T1000 (cell line): ENCODE data around the gene PET100.

Experiments
- DNase-seq: peaks from one replicate; lab custom pipeline; 2025; ENCODE audit warnings: mixed read lengths; lab: John Stamatoyannopoulos, UW

The PET100 gene

GRCh38 chr19:7679771-7680605 is 50.4 kb downstream of the PET100 start:
- no peak for DNase-seq

- DNase-seq = peak; percentile 78
Measured at GRCh38 chr19:7680606-7681339, 51.2 kb downstream of the PET100 start, which contains the start of gene TRAPPC5. Gene TRAPPC5 (plus strand): TSS chr19:7680833. CDS start chr19:7682254, 1,421 bp downstream.
